H1 (cell line): Measurements from ENCODE around the gene RNF10. TPM values are rescaled to one million over a fixed set of nuclear protein-coding genes. Genes with fewer than 3 reads are reported as not detected.

Experiments used
- CTCF ChIA-PET: fragments of 300-600 bp; sonication (Branson Sonifier 250); formaldehyde crosslinking; loops from one replicate; lab custom pipeline; 2021; ENCODE audit not compliant: partially characterized antibody; lab: Charles Lee
- POLR2A ChIA-PET: fragments of 300-600 bp; sonication (Branson Sonifier 250); formaldehyde crosslinking; loops from one replicate; lab custom pipeline; 2021; ENCODE audit warnings: inconsistent platforms; ENCODE audit not compliant: partially characterized antibody; lab: Charles Lee
- DNase-seq, 2 experiments: peaks; one replicate each; pipeline versions ENCODE4 v3.0.0 to v3.0.0-alpha.2; 2010 to 2022; ENCODE audit warnings: low spot score in 2 of 2, low read depth in 1 of 2, mixed read lengths in 1 of 2
- FAIRE-seq: peaks from 2 replicates; lab custom pipeline; 2011; peaks lifted over from hg19 to GRCh38; lab: Jason Lieb, UNC
- H2AFZ ChIP-seq: 2 replicates; pipeline ENCODE4 v1.8.1; 2012; ENCODE audit warnings: low read length, inconsistent platforms
- H2AK5ac ChIP-seq: 2 replicates; pipeline ENCODE4 v1.6.1; 2013; ENCODE audit warnings: low read depth, low read length
- H2BK120ac ChIP-seq: replicated peaks from 2 replicates; pipeline ENCODE3; 2013; ENCODE audit warnings: low read depth, low read length, inconsistent platforms
- H2BK12ac ChIP-seq: 2 replicates; pipeline ENCODE4 v1.6.1; 2013; ENCODE audit warnings: low read depth, low read length
- H2BK15ac ChIP-seq: 2 replicates; pipeline ENCODE4 v1.6.1; 2013; ENCODE audit warnings: low read length
- H2BK20ac ChIP-seq: 2 replicates; pipeline ENCODE4 v1.6.1; 2013; ENCODE audit warnings: low read length
- H2BK5ac ChIP-seq: 2 replicates; pipeline ENCODE4 v1.6.1; 2013; ENCODE audit warnings: low read depth, low read length
- H3K14ac ChIP-seq: 2 replicates; pipeline ENCODE4 v1.6.1; 2013; ENCODE audit warnings: inconsistent platforms; ENCODE audit not compliant: insufficient read length
- H3K18ac ChIP-seq: 2 replicates; pipeline ENCODE4 v1.6.1; 2013; ENCODE audit warnings: low read length; ENCODE audit errors: extremely low read depth
- H3K23ac ChIP-seq: 2 replicates; pipeline ENCODE4 v1.6.1; 2013; ENCODE audit warnings: inconsistent platforms; ENCODE audit not compliant: insufficient read length
- H3K23me2 ChIP-seq: 2 replicates; pipeline ENCODE4 v1.6.1; 2013; ENCODE audit warnings: low read depth, low read length
- H3K27ac ChIP-seq: 2 replicates; pipeline ENCODE4 v1.6.1; 2011; ENCODE audit warnings: low read depth, low read length, inconsistent platforms
- H3K27me3 ChIP-seq, 4 experiments: replicated peaks in 1 of 4; 1 replicate in 1 of 4; 2 replicates in 3 of 4; pipeline versions ENCODE4 v1.6.1 to v1.8.1; 2011 to 2013; ENCODE audit warnings: low read length in 3 of 4, mild to moderate bottlenecking in 3 of 4, inconsistent platforms in 2 of 4, mixed read lengths in 2 of 4, moderate library complexity in 1 of 4; ENCODE audit not compliant: control insufficient read depth in 3 of 4, insufficient read depth in 3 of 4; ENCODE audit errors: extremely low read depth in 1 of 4
- H3K36me3 ChIP-seq, 4 experiments: 2 replicates each; pipeline versions ENCODE4 v1.6.1 to v1.8.1; 2011 to 2013; ENCODE audit warnings: mild to moderate bottlenecking in 4 of 4, low read length in 3 of 4, moderate library complexity in 2 of 4, control low read depth in 1 of 4, inconsistent platforms in 1 of 4; ENCODE audit not compliant: insufficient read depth in 4 of 4, control insufficient read depth in 2 of 4
- H3K4ac ChIP-seq: replicated peaks from 2 replicates; pipeline ENCODE3; 2013; ENCODE audit warnings: low read length, low read depth, mixed read lengths, inconsistent platforms; ENCODE audit not compliant: insufficient read length
- H3K4me1 ChIP-seq, 4 experiments: replicated peaks in 1 of 4; 1 replicate in 1 of 4; 2 replicates in 3 of 4; pipeline versions ENCODE4 v1.6.1 to v1.8.1; 2011 to 2013; ENCODE audit warnings: low read length in 3 of 4, inconsistent platforms in 2 of 4, mixed read lengths in 1 of 4; ENCODE audit not compliant: insufficient read depth in 4 of 4, control insufficient read depth in 3 of 4
- H3K4me2 ChIP-seq, 2 experiments: 2 replicates each; pipeline versions ENCODE4 v1.6.1 to v1.8.1; 2011 to 2013; ENCODE audit warnings: low read depth in 2 of 2, low read length in 2 of 2, control low read depth in 1 of 2, inconsistent platforms in 1 of 2, mild to moderate bottlenecking in 1 of 2; ENCODE audit not compliant: insufficient read depth in 1 of 2
- H3K4me3 ChIP-seq, 4 experiments: fragments of 200-600, 300-600 bp in 1 of 4; sonication (generic), shearing (Covaris generic), sonication (Bioruptor Twin) in 1 of 4; 2 replicates each; pipeline versions ENCODE4 v1.5.1 to v1.8.1; 2011 to 2016; ENCODE audit warnings: low read length in 4 of 4, low read depth in 3 of 4, control low read depth in 2 of 4, inconsistent platforms in 2 of 4, mild to moderate bottlenecking in 2 of 4, mixed read lengths in 1 of 4, moderate library complexity in 1 of 4; ENCODE audit not compliant: insufficient read depth in 2 of 4; ENCODE audit errors: extremely low read depth in 1 of 4
- H3K56ac ChIP-seq: replicated peaks from 2 replicates; pipeline ENCODE3; 2013; ENCODE audit warnings: low read depth, mild to moderate bottlenecking, mixed read lengths, low read length, inconsistent platforms; ENCODE audit not compliant: insufficient read length
- H3K79me1 ChIP-seq: 2 replicates; pipeline ENCODE4 v1.6.1; 2013; ENCODE audit warnings: low read depth, low read length, control low read depth
- H3K79me2 ChIP-seq, 2 experiments: 2 replicates each; pipeline versions ENCODE4 v1.6.1 to v1.8.1; 2012 to 2013; ENCODE audit warnings: low read length in 2 of 2, mild to moderate bottlenecking in 2 of 2, inconsistent platforms in 1 of 2; ENCODE audit not compliant: insufficient read depth in 2 of 2, control insufficient read depth in 1 of 2
- H3K9ac ChIP-seq, 4 experiments: replicated peaks in 1 of 4; 1 replicate in 1 of 4; 2 replicates in 3 of 4; pipeline versions ENCODE4 v1.6.1 to v1.8.1; 2011 to 2013; ENCODE audit warnings: low read depth in 3 of 4, low read length in 3 of 4, control low read depth in 2 of 4, mild to moderate bottlenecking in 2 of 4, moderate library complexity in 2 of 4, inconsistent platforms in 1 of 4; ENCODE audit errors: extremely low read depth in 1 of 4
- H3K9me3 ChIP-seq, 2 experiments: 2 replicates each; pipeline versions ENCODE4 v1.6.1 to v1.8.1; 2012 to 2013; ENCODE audit warnings: mild to moderate bottlenecking in 2 of 2, moderate library complexity in 2 of 2, control low read depth in 1 of 2, inconsistent platforms in 1 of 2, low read depth in 1 of 2, low read length in 1 of 2, mixed read lengths in 1 of 2; ENCODE audit not compliant: insufficient read depth in 2 of 2
- H4K20me1 ChIP-seq, 2 experiments: replicated peaks in 1 of 2; 2 replicates each; pipeline versions ENCODE3 to v1.8.1; 2011 to 2013; ENCODE audit warnings: inconsistent platforms in 2 of 2, low read length in 2 of 2, mild to moderate bottlenecking in 1 of 2; ENCODE audit not compliant: insufficient read depth in 2 of 2, control insufficient read depth in 1 of 2
- H4K5ac ChIP-seq: 2 replicates; pipeline ENCODE4 v1.6.1; 2013; ENCODE audit warnings: low read length, low read depth, mixed read lengths, inconsistent platforms; ENCODE audit not compliant: insufficient read length
- H4K8ac ChIP-seq: 2 replicates; pipeline ENCODE4 v1.8.0; 2013; ENCODE audit warnings: mild to moderate bottlenecking, moderate library complexity, low read length, inconsistent platforms; ENCODE audit not compliant: insufficient read depth; ENCODE audit errors: extremely low read depth
- H4K91ac ChIP-seq: replicated peaks from 2 replicates; pipeline ENCODE3; 2013; ENCODE audit warnings: low read length, mixed read lengths, inconsistent platforms; ENCODE audit not compliant: insufficient read length
- POLR2A ChIP-seq, 2 experiments: IDR thresholded peaks; 1 replicate in 1 of 2; 2 replicates in 1 of 2; pipeline ENCODE4 v1.6.1; 2011; ENCODE audit warnings: low read depth in 2 of 2, low read length in 2 of 2, mild to moderate bottlenecking in 2 of 2; ENCODE audit errors: control extremely low read depth in 1 of 2
- SAP30 ChIP-seq: fragments of 300-600 bp; sonication (generic); IDR thresholded peaks from 2 replicates; pipeline ENCODE4 v1.7.1; 2012; ENCODE audit warnings: low read length, moderate library complexity, mild to moderate bottlenecking, inconsistent platforms; ENCODE audit not compliant: insufficient read depth, insufficient replicate concordance
- WGBS, 2 experiments: shearing (Covaris generic) in 1 of 2; methylation state at CpG; one replicate each; pipeline versions ENCODE4 v1.1.6 to v1.1.7; 2013 to 2015; ENCODE audit warnings: low lambda C conversion rate in 2 of 2, mixed read lengths in 2 of 2, inconsistent platforms in 1 of 2, low coverage in 1 of 2, missing lambda C conversion rate in 1 of 2; ENCODE audit not compliant: insufficient replicate concordance in 2 of 2, insufficient coverage in 1 of 2, insufficient read length in 1 of 2; ENCODE audit errors: extremely low coverage in 1 of 2, missing lambda C conversion rate in 1 of 2; 5-methylcytosine and 5-hydroxymethylcytosine counted together
- polyA plus RNA-seq, 7 experiments: library from polyadenylated mRNA; depleted of rRNA in 3 of 7; stranded (reverse) in 5 of 7; unstranded in 2 of 7; fragments of >200 nt in 5 of 7; fragments of 200-250 nt in 2 of 7; gene quantifications; 1 replicate in 5 of 7; 2 replicates in 1 of 7; 4 replicates in 1 of 7; pipeline versions ENCODE4 v1.2.1 to v1.2.3, GENCODE V29; 2011 to 2013; ENCODE audit warnings: missing spikeins in 2 of 7, mixed read lengths in 2 of 7
- total RNA-seq: library from RNA; stranded (reverse); fragmentation: NEBNext Ultra II Directional; extraction: Animal tissue kit (Norgen Biotek cat#: 25700); gene quantifications from 2 replicates; pipeline ENCODE4 v1.2.1, GENCODE V29; 2021

The RNF10 gene
- total and polyA plus RNA-seq, 2 of the 8 experiments (the other 6 are each of a cell fraction or from before 2014, with no cell fraction given) = 71.6 to 171 TPM

DNA sequence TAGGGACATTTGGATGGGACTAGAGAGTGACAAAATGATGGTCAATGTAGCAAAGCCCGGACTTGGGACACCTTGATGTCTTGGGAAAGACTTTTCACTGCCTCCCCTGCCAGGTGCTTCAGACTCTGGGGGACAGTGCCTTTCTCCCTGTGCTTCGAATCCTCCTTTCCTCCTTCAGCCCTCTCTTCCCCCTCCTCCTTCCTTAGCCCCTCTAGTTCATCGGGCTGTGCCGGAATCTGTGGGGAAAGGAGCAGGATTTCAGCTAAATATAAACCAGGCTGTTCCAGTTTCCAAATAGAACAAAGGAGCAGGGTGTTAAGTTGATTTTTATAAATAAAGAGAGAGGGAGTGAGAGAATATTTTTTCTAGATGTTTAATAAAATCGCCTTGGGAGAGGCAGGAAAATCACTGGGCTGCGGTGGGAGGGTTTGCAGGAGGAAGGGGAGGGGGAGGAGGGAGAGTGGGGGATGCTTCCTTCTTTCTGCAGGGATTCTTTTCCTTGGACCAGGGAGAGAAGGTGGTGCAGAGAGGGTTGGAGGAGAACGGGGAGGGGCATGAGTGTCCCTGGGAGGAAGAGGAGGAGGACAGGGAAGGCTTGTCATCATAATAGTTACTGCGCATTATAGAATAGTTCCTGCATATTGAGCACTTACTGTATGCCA is 84.9 kb downstream of the RNF10 start:
- Histone ChIP-seq H3K79me2 (no peaks in the 10 kb centered on the region), H2BK5ac (0 out of 2 replicates have a peak overlapping the region, but pooled peaks have one; percentile 38), H3K9ac (no peak overlapping the region), H3K36me3 (no peaks in the 10 kb centered on the region), H2AK5ac (0 out of 2 replicates have a peak overlapping the region, but pooled peaks have one; percentile 4), H3K79me1 (no peaks in the 10 kb centered on the region), H4K91ac (no peak overlapping the region), H2BK15ac (no peak overlapping the region), H3K56ac (no peak overlapping the region), H3K9me3 (no peaks in the 10 kb centered on the region), H3K4ac (no peak overlapping the region), H3K4me2 (peak overlapping the region; percentile 25 to 47; a peak in 3 of 4 replicates), H3K4me1 (peaks cover 0 to 4% (median 4%) of the 10 kb centered on the region in 4 experiments; a peak in 4 of 7 replicates), H3K14ac (no peak overlapping the region), H2BK12ac (peak overlapping the region; percentile 53; the same call in 1 of the 2 replicates), H3K23me2 (no peaks in the 10 kb centered on the region), H3K27ac (no peak overlapping the region), H3K27me3 (peaks cover 0 to 3% (median 0%) of the 10 kb centered on the region in 4 experiments; a peak in 1 of 7 replicates), H3K23ac (no peak overlapping the region), H4K8ac (no peak overlapping the region), H4K20me1 (no peaks in the 10 kb centered on the region), H2AFZ (peak overlapping the region; percentile 89), H2BK120ac (no peak overlapping the region), H3K4me3 (peak overlapping the region in 1 of 4 experiments; percentile 42; a peak in 1 of 8 replicates), H3K18ac (no peak overlapping the region), H2BK20ac (no peak overlapping the region), H4K5ac (no peak overlapping the region)
- TF ChIP-seq SAP30 = no peak
- TF ChIP-seq POLR2A (IDR thresholded peaks at IDR 0.05; ENCODE audit: control extremely low read depth in 1 of 2, low read depth in 2 of 2, low read length in 2 of 2) = no peak
- DNase-seq (no peak), FAIRE-seq (no peak)
- ChIA-PET CTCF (interaction anchor here (0.6 to 2.3 kb wide), 8 partner anchors 10 to 544 kb away, joined by 3 to 11 read pairs (median 4); no protein-coding TSS in a partner anchor), POLR2A (interaction anchor here (0.6 to 1.6 kb wide), 4 partner anchors 9 to 252 kb away, joined by 3 to 4 read pairs (median 3); no protein-coding TSS in a partner anchor)
- 49% methylated on average over 7 of the region's 8 CpGs; no CpG with 5 or more reads in 1 of the 2 experiments for WGBS, 2 experiments
